GM12878 (cell line): Measurements from ENCODE around the gene MEF2D. TPM values are rescaled to one million over a fixed set of nuclear protein-coding genes. Genes with fewer than 3 reads are reported as not detected.

Experiments
- ATAC-seq: fragments of 200-7000 bp; cut with Tn5 transposase; 3 replicates; pipeline ENCODE4 v1.9.1; 2020; ENCODE audit warnings: mild to moderate bottlenecking, moderate library complexity
- BruUV-seq: library from RNA; stranded (reverse); fragments of 400-500 nt; replicated peaks from 2 replicates; lab custom pipeline; 2021; lab: Mats Ljungman, UMichigan
- CTCF ChIA-PET: fragments of 300-600 bp; sonication (Branson Sonifier 250); formaldehyde crosslinking; extraction: SDS; loops from one replicate; lab custom pipeline; 2021; ENCODE audit warnings: inconsistent platforms; lab: Yijun Ruan, JAX
- POLR2A ChIA-PET: fragments of 350-600 bp; formaldehyde crosslinking; extraction: SDS; loops from one replicate; lab custom pipeline; 2021; ENCODE audit warnings: inconsistent platforms; lab: Charles Lee
- RAD21 ChIA-PET: fragments of 300-600 bp; sonication (Branson Sonifier 250); formaldehyde crosslinking; loops from one replicate; lab custom pipeline; 2023; ENCODE audit warnings: antibody characterized with exemption; ENCODE audit not compliant: unreplicated experiment; lab: Charles Lee
- SMC1A ChIA-PET: fragments of 300-600 bp; sonication (Branson Sonifier 250); formaldehyde crosslinking; loops from one replicate; lab custom pipeline; 2023; ENCODE audit not compliant: unreplicated experiment, uncharacterized antibody; lab: Charles Lee
- DNase-seq: peaks from one replicate; pipeline ENCODE4 v3.0.0-alpha.2; 2011; ENCODE audit warnings: low read depth, low spot score
- FAIRE-seq: peaks from 3 replicates; lab custom pipeline; 2011; peaks lifted over from hg19 to GRCh38; lab: Jason Lieb, UNC
- H2AFZ ChIP-seq: 2 replicates; pipeline ENCODE4 v1.6.0; 2011; ENCODE audit warnings: low read depth, low read length, control low read depth; ENCODE audit not compliant: control insufficient read depth
- H3K27ac ChIP-seq: 2 replicates; pipeline ENCODE4 v1.5.1; 2011; ENCODE audit warnings: control low read depth; ENCODE audit not compliant: control insufficient read depth, insufficient read depth
- H3K27me3 ChIP-seq, 2 experiments: replicated peaks in 1 of 2; 2 replicates each; pipeline versions ENCODE4 v1.6.0 to v1.6.1; 2011; ENCODE audit warnings: low read length in 1 of 2; ENCODE audit not compliant: control insufficient read depth in 2 of 2, insufficient read depth in 2 of 2
- H3K36me3 ChIP-seq, 2 experiments: 2 replicates each; pipeline ENCODE4 v1.5.1; 2011; ENCODE audit warnings: low read length in 1 of 2; ENCODE audit not compliant: control insufficient read depth in 2 of 2, insufficient read depth in 2 of 2
- H3K4me1 ChIP-seq: 2 replicates; pipeline ENCODE4 v1.6.1; 2011; ENCODE audit warnings: mild to moderate bottlenecking, low read length, moderate library complexity, mixed read lengths; ENCODE audit not compliant: control insufficient read depth, insufficient read depth
- H3K4me2 ChIP-seq: 2 replicates; pipeline ENCODE4 v1.6.0; 2011; ENCODE audit warnings: control low read depth; ENCODE audit not compliant: control insufficient read depth, insufficient read depth
- H3K4me3 ChIP-seq: fragments of 200-600 bp; sonication (generic); 2 replicates; pipeline ENCODE4 v1.5.1; 2016
- H3K79me2 ChIP-seq: 2 replicates; pipeline ENCODE4 v1.6.0; 2011; ENCODE audit warnings: low read length; ENCODE audit not compliant: control insufficient read depth, insufficient read depth
- H3K9ac ChIP-seq: 2 replicates; pipeline ENCODE4 v1.8.0; 2011; ENCODE audit warnings: low read length, control low read depth, mixed read lengths; ENCODE audit not compliant: control insufficient read depth, insufficient read depth
- H3K9me3 ChIP-seq: replicated peaks from 3 replicates; pipeline ENCODE4 v1.5.1; 2011; ENCODE audit warnings: mild to moderate bottlenecking, low read length; ENCODE audit not compliant: control insufficient read depth, insufficient read depth
- H4K20me1 ChIP-seq: 2 replicates; pipeline ENCODE4 v1.6.0; 2011; ENCODE audit not compliant: control insufficient read depth, insufficient read depth
- BHLHE40 ChIP-seq, 2 experiments: fragments of 450-650 bp in 1 of 2; IDR thresholded peaks; 2 replicates each; pipeline ENCODE4 v1.6.1; 2011 to 2017; ENCODE audit warnings: low read depth in 2 of 2, borderline replicate concordance in 1 of 2, improper control_type of control experiment in 1 of 2, low read length in 1 of 2, mild to moderate bottlenecking in 1 of 2
- CHD1 ChIP-seq: IDR thresholded peaks from 2 replicates; pipeline ENCODE4 v1.6.1; 2012; ENCODE audit warnings: low read depth, low read length, improper control_type of control experiment
- CREB1 ChIP-seq: IDR thresholded peaks from 2 replicates; pipeline ENCODE4 v1.6.1; 2012; ENCODE audit warnings: low read depth, mild to moderate bottlenecking, inconsistent platforms
- CTCF ChIP-seq, 3 experiments: IDR thresholded peaks in 2 of 3; conservative IDR thresholded peaks in 1 of 3; 2 replicates each; pipeline ENCODE4 v1.5.1; 2011; ENCODE audit warnings: low read depth in 3 of 3, low read length in 3 of 3, mild to moderate bottlenecking in 3 of 3, control low read depth in 2 of 3, moderate library complexity in 2 of 3, inconsistent platforms in 1 of 3, mixed read lengths in 1 of 3; ENCODE audit not compliant: control insufficient read depth in 2 of 3, insufficient read depth in 1 of 3; ENCODE audit errors: extremely low read depth in 1 of 3
- DPF2 ChIP-seq: fragments of 450-650 bp; IDR thresholded peaks from 2 replicates; pipeline ENCODE4 v1.6.1; 2017; ENCODE audit warnings: mild to moderate bottlenecking
- EED ChIP-seq: sonication (generic); IDR thresholded peaks from 2 replicates; pipeline ENCODE4 v1.6.1; 2016; ENCODE audit warnings: antibody characterized with exemption, low read depth
- IKZF1 ChIP-seq: fragments of 450-650 bp; conservative IDR thresholded peaks from 2 replicates; pipeline ENCODE4 v1.6.1; 2017; ENCODE audit warnings: antibody characterized with exemption, mild to moderate bottlenecking
- IRF4 ChIP-seq: IDR thresholded peaks from 2 replicates; pipeline ENCODE4 v1.6.1; 2011; ENCODE audit warnings: low read depth, low read length
- KAT2A ChIP-seq: conservative IDR thresholded peaks from 2 replicates; pipeline ENCODE4 v1.6.1; 2011; ENCODE audit warnings: low read depth, low read length; ENCODE audit not compliant: control insufficient read depth
- LARP7 ChIP-seq: fragments of 450-650 bp; IDR thresholded peaks from 2 replicates; pipeline ENCODE4 v1.6.1; 2017; ENCODE audit warnings: mild to moderate bottlenecking
- MEF2A ChIP-seq: IDR thresholded peaks from 2 replicates; pipeline ENCODE4 v1.6.1; 2011; ENCODE audit warnings: low read depth, mild to moderate bottlenecking, low read length, moderate library complexity; ENCODE audit not compliant: insufficient read depth
- NRF1 ChIP-seq: conservative IDR thresholded peaks from 2 replicates; pipeline ENCODE4 v1.6.1; 2011; ENCODE audit warnings: mild to moderate bottlenecking, low read depth, low read length, improper control_type of control experiment
- POLR2AphosphoS5 ChIP-seq: IDR thresholded peaks from 2 replicates; pipeline ENCODE4 v1.6.1; 2011; ENCODE audit warnings: mild to moderate bottlenecking, low read length, inconsistent platforms
- RAD21 ChIP-seq: IDR thresholded peaks from 2 replicates; pipeline ENCODE4 v1.6.1; 2011; ENCODE audit warnings: mild to moderate bottlenecking, low read depth, low read length, moderate library complexity; ENCODE audit not compliant: insufficient read depth
- RFX5 ChIP-seq: IDR thresholded peaks from 2 replicates; pipeline ENCODE4 v1.6.1; 2011; ENCODE audit warnings: low read depth, low read length, improper control_type of control experiment
- RUNX3 ChIP-seq: IDR thresholded peaks from 2 replicates; pipeline ENCODE4 v1.6.1; 2012; ENCODE audit warnings: low read length, inconsistent platforms
- SMC3 ChIP-seq: IDR thresholded peaks from 2 replicates; pipeline ENCODE4 v1.6.1; 2011; ENCODE audit warnings: low read length, improper control_type of control experiment, borderline replicate concordance
- SP1 ChIP-seq: IDR thresholded peaks from one replicate; pipeline ENCODE4 v1.6.1; 2011; ENCODE audit warnings: low read depth, low read length
- STAT3 ChIP-seq: IDR thresholded peaks from 2 replicates; pipeline ENCODE4 v1.6.1; 2011; ENCODE audit warnings: low read depth, low read length, improper control_type of control experiment
- ZBTB4 ChIP-seq: fragments of 450-650 bp; formaldehyde crosslinking; IDR thresholded peaks from 2 replicates; pipeline ENCODE4 v1.4.0; 2022; ENCODE audit warnings: mild to moderate bottlenecking, moderate library complexity
- ZNF622 ChIP-seq: fragments of 450-650 bp; IDR thresholded peaks from 2 replicates; pipeline ENCODE4 v1.6.1; 2017; ENCODE audit warnings: mild to moderate bottlenecking, inconsistent platforms
- ZZZ3 ChIP-seq: IDR thresholded peaks from 2 replicates; pipeline ENCODE4 v1.6.1; 2011; ENCODE audit warnings: low read depth; ENCODE audit not compliant: control insufficient read depth, insufficient read length
- WGBS: methylation state at CpG from one replicate; pipeline ENCODE4 v1.1.6; 2016; ENCODE audit warnings: low lambda C conversion rate; ENCODE audit not compliant: insufficient replicate concordance, insufficient coverage; ENCODE audit errors: missing lambda C conversion rate; 5-methylcytosine and 5-hydroxymethylcytosine counted together
- in situ Hi-C: fragments of 300-500 bp; cut with MboI; formaldehyde crosslinking; loops from 9 replicates; pipeline ENCODE4 v1.14.3; 2018; ENCODE audit warnings: mixed read lengths
- intact Hi-C: fragments of 100-400 bp; cut with micrococcal nuclease; formaldehyde crosslinking; loops from one replicate; pipeline ENCODE4 v1.14.2; 2022; ENCODE audit not compliant: unreplicated experiment
- polyA plus RNA-seq, 11 experiments: library from polyadenylated mRNA; depleted of rRNA in 4 of 11; unstranded in 6 of 11; stranded (reverse) in 5 of 11; fragments of >200 nt; fragmentation: Nextera tagmentation in 4 of 11; fragmentation: Illumina TruSeq in 1 of 11; extraction: Ambion mirVana in 4 of 11; extraction: Trizol in 1 of 11; gene quantifications; 1 replicate in 1 of 11; 2 replicates in 10 of 11; pipeline versions ENCODE4 v1.2.1 to v1.2.3, GENCODE V29; 2011 to 2016; ENCODE audit warnings: inconsistent platforms in 2 of 11, missing spikeins in 2 of 11, low read depth in 1 of 11
- total RNA-seq, 4 experiments: library from RNA; depleted of rRNA in 3 of 4; stranded (reverse); fragments of >200 nt in 3 of 4; fragmentation: Illumina TruSeq in 1 of 4; extraction: Trizol in 1 of 4; gene quantifications; 2 replicates each; pipeline versions ENCODE4 v1.2.1 to v1.2.3, GENCODE V29; 2013 to 2021

Gene MEF2D
- total and polyA plus RNA-seq, 10 of the 15 experiments (the other 5 are each of a cell fraction or from before 2014, with no cell fraction given) = 0.61 to 53.0 (median 15.2) TPM

GRCh38 chr1:156419854-156420204 lies 80.7 kb downstream of the MEF2D start:
- peak overlapping the region; percentile 75 for H3K4me3 ChIP-seq
- WGBS = 12% methylated on average over 5 of the region's 5 CpGs
- no peaks in the 10 kb centered on the region for H3K36me3 ChIP-seq
- ChIA-PET CTCF (interaction anchor here (0.6 to 2.3 kb wide), 22 partner anchors 11 to 1854 kb away, joined by 3 to 26 read pairs (median 3); partner anchors contain the start of gene NAXE), RAD21 (interaction anchor here (0.6 to 3.7 kb wide), 7 partner anchors 21 to 1149 kb away, joined by 3 to 21 read pairs (median 3); no protein-coding TSS in a partner anchor), POLR2A (interaction anchor here (1.4 kb wide), 1 partner anchor 37 kb away, joined by 3 read pairs; no protein-coding TSS in a partner anchor), SMC1A (interaction anchor here (0.6 to 3.1 kb wide), 9 partner anchors 9 to 588 kb away, joined by 3 to 23 read pairs (median 4); no protein-coding TSS in a partner anchor)
- H3K27ac ChIP-seq = no peak overlapping the region
- peak overlapping the region; percentile 16 for H2AFZ ChIP-seq
- ATAC-seq = peak; percentile 61
- H4K20me1 ChIP-seq = no peaks in the 10 kb centered on the region
- FAIRE-seq = no peak
- H3K4me2 ChIP-seq = peak overlapping the region; percentile 71
- DNase-seq = no peak
- BruUV-seq = TSS peak; percentile 58
- in situ Hi-C loops (no loop called here), intact Hi-C loops (loop anchor here (2.0 kb wide), 1 partner anchor 25 kb away; no protein-coding TSS in a partner anchor)
- peak overlapping the region; percentile 67; the same call in 1 of the 2 replicates for H3K9ac ChIP-seq
- H3K27me3 ChIP-seq = peaks cover 5 to 13% of the 10 kb centered on the region in 2 experiments
- H3K79me2 ChIP-seq = no peaks in the 10 kb centered on the region
- peaks cover 8% of the 10 kb centered on the region for H3K4me1 ChIP-seq
- H3K9me3 ChIP-seq = no peaks in the 10 kb centered on the region
- TF ChIP-seq IKZF1 (0 out of 2 replicates have a peak, but pooled peaks have one; percentile 3), CREB1 (0 out of 2 replicates have a peak, but pooled peaks have one; percentile 46), RUNX3 (peak; percentile 51; the same call in 1 of the 2 replicates), STAT3 (no peak), MEF2A (no peak), NRF1 (no peak), EED (no peak), ZZZ3 (no peak), ZNF622 (no peak), KAT2A (no peak), BHLHE40 (IDR thresholded peaks at IDR 0.05; ENCODE audit: borderline replicate concordance in 1 of 2, low read depth in 2 of 2, low read length in 1 of 2) (no peak), CTCF (IDR thresholded peaks at IDR 0.05 in 2 of 3, conservative IDR thresholded peaks at IDR 0.05 in 1 of 3; ENCODE audit: control insufficient read depth in 2 of 3, extremely low read depth in 1 of 3, insufficient read depth in 1 of 3, low read depth in 3 of 3, low read length in 3 of 3) (peak; percentile 36 to 67 (median 61); a peak in 5 of 6 replicates), RFX5 (no peak), ZBTB4 (CRISPR knock-in tag) (no peak), SP1 (peak; percentile 93), IRF4 (0 out of 2 replicates have a peak, but pooled peaks have one; percentile 12), DPF2 (no peak), SMC3 (peak; percentile 37; the same call in 1 of the 2 replicates), RAD21 (0 out of 2 replicates have a peak, but pooled peaks have one; percentile 31), CHD1 (no peak), LARP7 (no peak), POLR2AphosphoS5 (peak; percentile 32; the same call in 1 of the 2 replicates)
